ENCODE data around the gene OR5L1.

The OR5L1 gene

GRCh38 chr11:55811067-55811466 is at the start of gene OR5L1:
Gene OR5L1, plus strand, starts transcription at chr11:55811367. Its CDS starts 100 bp downstream, at chr11:55811467.
- no peak within 1 kb of the TSS for H3K27ac ChIP-seq
- no peak for TF ChIP-seq ZFX (IDR thresholded peaks at IDR 0.05; ENCODE audit: borderline replicate concordance)

GRCh38 chr11:55773138-55773537 is 38.0 kb upstream of the OR5L1 start, which contains the start of gene OR5D13:
Gene OR5D13, plus strand, starts transcription at chr11:55773438. Its CDS starts 0 bp downstream, at chr11:55773438.
- no peak for TF ChIP-seq CTCF (IDR thresholded peaks at IDR 0.05)
- no peak for TF ChIP-seq ZFX (IDR thresholded peaks at IDR 0.05; ENCODE audit: borderline replicate concordance)

GRCh38 chr11:55791606-55792005 is 19.6 kb upstream of the OR5L1 start:
- no peak overlapping the region for H3K27ac ChIP-seq
- no peak for TF ChIP-seq CTCF (IDR thresholded peaks at IDR 0.05)
- no peak for TF ChIP-seq ZFX (IDR thresholded peaks at IDR 0.05; ENCODE audit: borderline replicate concordance)

More at GRCh38 chr11:55773138-55773537, 38.0 kb upstream of the OR5L1 start, which contains the start of gene OR5D13:
- H3K27ac ChIP-seq, result no peak within 1 kb of the TSS

GRCh38 chr11:55793321-55793720 is 17.8 kb upstream of the OR5L1 start:
- no peak for TF ChIP-seq CTCF (IDR thresholded peaks at IDR 0.05)
- no peak for TF ChIP-seq ZFX (IDR thresholded peaks at IDR 0.05; ENCODE audit: borderline replicate concordance)
- no peak overlapping the region for H3K27ac ChIP-seq

GRCh38 chr11:55795256-55795655 is 15.9 kb upstream of the OR5L1 start, which contains the start of gene OR5D14:
Gene OR5D14, plus strand, starts transcription at chr11:55795556. Its CDS starts 0 bp downstream, at chr11:55795556.
- TF ChIP-seq ZFX (IDR thresholded peaks at IDR 0.05; ENCODE audit: borderline replicate concordance) (no peak), CTCF (IDR thresholded peaks at IDR 0.05) (no peak)

GRCh38 chr11:55806248-55806647 is 4.9 kb upstream of the OR5L1 start:
- no peak for TF ChIP-seq ZFX (IDR thresholded peaks at IDR 0.05; ENCODE audit: borderline replicate concordance)
- TF ChIP-seq CTCF (IDR thresholded peaks at IDR 0.05), result no peak
- H3K27ac ChIP-seq, result no peak overlapping the region

More at GRCh38 chr11:55795256-55795655, 15.9 kb upstream of the OR5L1 start, which contains the start of gene OR5D14:
- H3K27ac ChIP-seq, result no peak within 1 kb of the TSS

GRCh38 chr11:55819330-55819729 is 8.2 kb downstream of the OR5L1 start, which contains the start of gene OR5D18:
Gene OR5D18, plus strand, starts transcription at chr11:55819630. Its CDS starts 0 bp downstream, at chr11:55819630.
- no peak within 1 kb of the TSS for H3K27ac ChIP-seq
- TF ChIP-seq CTCF (IDR thresholded peaks at IDR 0.05) (no peak), ZFX (IDR thresholded peaks at IDR 0.05; ENCODE audit: borderline replicate concordance) (no peak)

GRCh38 chr11:55826919-55827318 is 15.8 kb downstream of the OR5L1 start, which contains the start of gene OR5L2:
Gene OR5L2, plus strand, starts transcription at chr11:55827219. Its CDS starts 0 bp downstream, at chr11:55827219.
- TF ChIP-seq CTCF (IDR thresholded peaks at IDR 0.05) (no peak), ZFX (IDR thresholded peaks at IDR 0.05; ENCODE audit: borderline replicate concordance) (no peak)
- H3K27ac ChIP-seq, result no peak within 1 kb of the TSS

Measured in 22Rv1 (cell line).